GM12874 (cell line): Measurements from ENCODE around the gene ACIN1.

Experiments
- CTCF ChIP-seq: IDR thresholded peaks from 2 replicates; pipeline ENCODE4 v1.5.1; 2011; ENCODE audit warnings: low read depth, mild to moderate bottlenecking, control low read depth, low read length, moderate library complexity; ENCODE audit not compliant: insufficient read depth

ACIN1 gene

DNA sequence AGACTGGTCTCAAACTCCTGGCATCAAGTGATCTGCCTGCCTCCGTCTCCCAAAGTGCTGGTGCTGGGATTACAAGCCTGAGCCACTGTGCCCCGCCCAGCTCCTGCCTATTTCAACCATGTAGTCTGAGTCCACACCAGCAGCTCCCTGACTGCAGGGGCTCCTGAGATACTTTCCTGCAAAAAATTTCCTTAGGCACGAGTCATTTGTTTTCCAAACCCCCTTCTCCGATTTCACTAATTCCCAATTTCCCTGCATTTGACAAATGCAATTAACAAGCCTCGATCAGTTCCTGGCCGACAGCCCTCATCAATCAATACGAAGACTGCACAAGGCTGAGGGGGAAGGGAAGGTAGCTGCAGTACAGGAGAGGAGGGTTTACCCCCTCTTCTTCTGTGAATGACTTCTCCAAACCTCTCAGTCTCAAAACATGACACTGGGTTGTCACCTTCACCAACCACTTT lies 70.3 kb downstream of the ACIN1 start:
- no peak for TF ChIP-seq CTCF

DNA sequence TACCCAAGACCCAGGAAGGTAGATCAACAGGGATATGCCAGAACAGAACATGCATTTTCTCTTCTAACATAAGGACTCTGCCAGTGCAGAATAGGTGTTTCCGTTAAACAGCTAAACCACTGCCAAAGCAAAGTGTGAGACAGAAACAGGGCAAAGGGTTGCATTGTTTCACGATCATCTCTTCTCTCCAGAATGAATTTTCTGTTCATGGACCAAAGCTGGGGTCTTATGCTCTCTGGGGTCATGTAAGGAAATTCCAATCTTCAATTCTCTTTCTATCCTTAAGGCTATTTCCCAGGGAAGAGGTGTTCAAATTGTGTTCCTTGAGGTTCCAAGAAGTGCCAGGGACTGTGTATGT lies 71.2 kb downstream of the ACIN1 start:
- no peak for TF ChIP-seq CTCF

DNA sequence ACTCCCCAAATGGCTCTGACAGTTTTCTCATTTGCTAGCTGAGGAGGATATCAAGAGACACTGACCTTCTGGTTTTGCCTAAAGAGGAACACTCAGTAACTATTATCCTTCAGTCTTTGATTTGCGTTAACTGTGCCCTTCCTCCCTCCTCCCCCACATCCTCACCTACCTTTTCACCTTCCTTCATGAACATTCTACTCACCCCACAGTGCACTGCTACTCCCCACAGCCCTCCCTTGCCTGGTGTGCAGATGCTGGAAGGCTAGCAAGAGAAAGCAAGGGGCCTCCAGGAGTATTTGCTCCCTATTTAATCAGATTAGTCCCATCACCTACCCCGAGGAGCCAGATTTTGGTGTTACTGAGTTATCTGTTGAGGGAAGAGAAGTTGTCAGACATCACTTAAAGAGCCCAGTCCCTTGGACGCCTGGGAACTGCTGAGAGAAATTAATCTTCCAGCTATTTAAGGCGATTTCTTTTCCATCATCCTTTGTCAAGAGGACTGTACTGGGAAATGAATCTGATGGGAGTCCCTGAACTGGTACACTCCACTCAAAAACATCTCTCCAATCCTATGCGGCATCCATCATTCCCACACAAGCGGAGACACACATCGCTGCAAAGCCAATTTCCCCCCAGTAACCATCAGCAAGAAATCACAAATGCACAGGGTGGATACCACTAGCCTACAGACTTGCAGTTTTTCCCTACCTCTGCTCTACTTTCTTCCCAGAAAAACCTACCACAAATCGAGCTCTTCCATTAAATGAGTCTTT lies 71.7 kb downstream of the ACIN1 start:
- no peak for TF ChIP-seq CTCF

GRCh38 chr14:23021889-23022442 lies 73.0 kb downstream of the ACIN1 start:
- no peak for TF ChIP-seq CTCF

- no peak for TF ChIP-seq CTCF
Measured at GRCh38 chr14:23021434-23021833, 73.5 kb downstream of the ACIN1 start.

GRCh38 chr14:23020143-23021128 lies 74.5 kb downstream of the ACIN1 start:
- TF ChIP-seq CTCF = no peak

GRCh38 chr14:23018107-23018506 lies 76.8 kb downstream of the ACIN1 start:
- no peak for TF ChIP-seq CTCF
